Endothelial cell of umbilical vein (primary cell): ENCODE results near the gene YARS2. TPM values are rescaled to one million over a fixed set of nuclear protein-coding genes. Genes with fewer than 3 reads are reported as not detected.

Experiments
- BruUV-seq: library from RNA; stranded (reverse); fragments of 400-500 nt; replicated peaks from 2 replicates; lab custom pipeline; 2021; lab: Mats Ljungman, UMichigan
- CTCF ChIA-PET: fragments of 300-600, 350-600 bp; sonication (Branson Sonifier 250); formaldehyde crosslinking; loops from one replicate; lab custom pipeline; 2021; ENCODE audit warnings: antibody characterized with exemption, inconsistent platforms; lab: Charles Lee
- POLR2A ChIA-PET: fragments of 300-600, 350-600 bp; sonication (Branson Sonifier 250); formaldehyde crosslinking; loops from one replicate; lab custom pipeline; 2021; ENCODE audit warnings: antibody characterized with exemption, inconsistent platforms; lab: Charles Lee
- DNase-seq: peaks from one replicate; pipeline ENCODE4 v3.0.0-alpha.2; 2011; ENCODE audit warnings: low read depth, low spot score
- FAIRE-seq: peaks from 2 replicates; lab custom pipeline; 2011; peaks lifted over from hg19 to GRCh38; lab: Jason Lieb, UNC
- H2AFZ ChIP-seq: 2 replicates; pipeline ENCODE4 v1.6.0; 2012; ENCODE audit warnings: low read depth, low read length, control low read depth, inconsistent platforms
- H3K27ac ChIP-seq: 2 replicates; pipeline ENCODE4 v1.5.1; 2011; ENCODE audit warnings: low read depth, mild to moderate bottlenecking, control low read depth, low read length, moderate library complexity; ENCODE audit not compliant: insufficient read depth
- H3K27me3 ChIP-seq, 2 experiments: 2 replicates each; pipeline versions ENCODE4 v1.6.0 to v1.6.1; 2011; ENCODE audit warnings: low read length in 2 of 2, mixed read lengths in 1 of 2; ENCODE audit not compliant: control insufficient read depth in 2 of 2, insufficient read depth in 2 of 2
- H3K36me3 ChIP-seq, 2 experiments: 2 replicates in 1 of 2; 3 replicates in 1 of 2; pipeline ENCODE4 v1.5.1; 2011; ENCODE audit warnings: low read length in 2 of 2, mild to moderate bottlenecking in 1 of 2, moderate library complexity in 1 of 2; ENCODE audit not compliant: control insufficient read depth in 2 of 2, insufficient read depth in 2 of 2; ENCODE audit errors: extremely low read depth in 1 of 2
- H3K4me1 ChIP-seq: 3 replicates; pipeline ENCODE4 v1.5.1; 2011; ENCODE audit warnings: mild to moderate bottlenecking, low read length; ENCODE audit not compliant: control insufficient read depth, insufficient read depth; ENCODE audit errors: extremely low read depth
- H3K4me2 ChIP-seq: 2 replicates; pipeline ENCODE4 v1.6.1; 2011; ENCODE audit warnings: low read length, control low read depth, mixed read lengths; ENCODE audit not compliant: insufficient read depth
- H3K4me3 ChIP-seq, 3 experiments: fragments of 200-600 bp in 1 of 3; sonication (generic), shearing (Covaris generic) in 1 of 3; replicated peaks in 1 of 3; 2 replicates each; pipeline ENCODE4 v1.5.1; 2011 to 2016; ENCODE audit warnings: control low read depth in 3 of 3, low read length in 3 of 3, mild to moderate bottlenecking in 2 of 3, inconsistent platforms in 1 of 3, low read depth in 1 of 3, moderate library complexity in 1 of 3; ENCODE audit not compliant: insufficient read depth in 1 of 3
- H3K79me2 ChIP-seq: 2 replicates; pipeline ENCODE4 v1.6.0; 2012; ENCODE audit warnings: low read length, inconsistent platforms; ENCODE audit not compliant: control insufficient read depth, insufficient read depth
- H3K9ac ChIP-seq: replicated peaks from 2 replicates; pipeline ENCODE3; 2011; ENCODE audit warnings: low read length, control low read depth; ENCODE audit not compliant: insufficient read depth; ENCODE audit errors: extremely low read depth
- H3K9me1 ChIP-seq: replicated peaks from 3 replicates; pipeline ENCODE4 v1.6.0; 2011; ENCODE audit warnings: mild to moderate bottlenecking, low read length; ENCODE audit not compliant: control insufficient read depth, insufficient read depth; ENCODE audit errors: extremely low read depth
- H3K9me3 ChIP-seq: replicated peaks from 2 replicates; pipeline ENCODE4 v1.5.1; 2012; ENCODE audit warnings: low read length, inconsistent platforms; ENCODE audit not compliant: control insufficient read depth, insufficient read depth
- H4K20me1 ChIP-seq: replicated peaks from 2 replicates; pipeline ENCODE3; 2011; ENCODE audit warnings: mild to moderate bottlenecking, low read length; ENCODE audit not compliant: control insufficient read depth, insufficient read depth; ENCODE audit errors: extremely low read depth
- CTCF ChIP-seq, 2 donors: IDR thresholded peaks; 1 replicate in 1 of 2; 2 replicates in 1 of 2; pipeline ENCODE4 v1.5.1; 2011; ENCODE audit warnings: low read length in 2 of 2, mild to moderate bottlenecking in 2 of 2, moderate library complexity in 2 of 2, control low read depth in 1 of 2, inconsistent platforms in 1 of 2, low read depth in 1 of 2; ENCODE audit not compliant: insufficient read depth in 1 of 2; ENCODE audit errors: extremely low read depth in 1 of 2
- EZH2 ChIP-seq: IDR thresholded peaks from 2 replicates; pipeline ENCODE4 v1.6.1; 2012; ENCODE audit warnings: borderline replicate concordance, low read depth, mild to moderate bottlenecking, moderate library complexity, low read length, inconsistent platforms; ENCODE audit not compliant: severe bottlenecking
- FOS ChIP-seq: IDR thresholded peaks from 2 replicates; pipeline ENCODE4 v1.6.1; 2011; ENCODE audit warnings: mild to moderate bottlenecking, low read length, moderate library complexity, borderline replicate concordance; ENCODE audit not compliant: insufficient read depth
- GATA2 ChIP-seq: IDR thresholded peaks from 2 replicates; pipeline ENCODE4 v1.7.0; 2011; ENCODE audit warnings: low read depth, mild to moderate bottlenecking, moderate library complexity, mixed read lengths, low read length; ENCODE audit not compliant: insufficient read length, insufficient read depth
- JUN ChIP-seq: IDR thresholded peaks from 2 replicates; pipeline ENCODE4 v1.6.1; 2011; ENCODE audit warnings: borderline replicate concordance, low read depth; ENCODE audit not compliant: insufficient read length, insufficient read depth
- MAX ChIP-seq: IDR thresholded peaks from 2 replicates; pipeline ENCODE4 v1.6.1; 2011; ENCODE audit not compliant: insufficient read depth, insufficient read length
- MYC ChIP-seq: IDR thresholded peaks from one replicate; pipeline ENCODE4 v1.6.1; 2011; ENCODE audit warnings: mild to moderate bottlenecking, low read depth, low read length
- POLR2A ChIP-seq: IDR thresholded peaks from 2 replicates; pipeline ENCODE4 v1.6.1; 2012; ENCODE audit warnings: low read depth, mild to moderate bottlenecking, control low read depth, low read length
- POLR2AphosphoS5 ChIP-seq: IDR thresholded peaks from 2 replicates; pipeline ENCODE4 v1.6.1; 2012; ENCODE audit warnings: low read depth, mild to moderate bottlenecking, control low read depth, low read length, moderate library complexity; ENCODE audit not compliant: insufficient read depth
- dilution Hi-C: fragments of 300-500 bp; cut with MboI; formaldehyde crosslinking; loops from one replicate; pipeline ENCODE4 v1.15.0; 2019; ENCODE audit warnings: low sequenced_read_pairs; ENCODE audit not compliant: extremely low pct_ligation_motif_present
- intact Hi-C: fragments of 100-400 bp; cut with micrococcal nuclease; formaldehyde crosslinking; loops from one replicate; pipeline ENCODE4 v1.10.0; 2022
- polyA plus RNA-seq, 4 experiments: library from polyadenylated mRNA; depleted of rRNA in 3 of 4; stranded (reverse) in 3 of 4; unstranded in 1 of 4; fragments of >200 nt; gene quantifications; 2 replicates each; pipeline versions ENCODE4 v1.2.1 to v1.2.3, GENCODE V29; 2011 to 2012; ENCODE audit warnings: missing spikeins in 1 of 4
- total RNA-seq: library from RNA; stranded (reverse); gene quantifications from 2 replicates; pipeline ENCODE4 v1.2.3, GENCODE V29; 2021

Gene YARS2
- total and polyA plus RNA-seq, 2 donors (not counting 3 experiments of a cell fraction or from before 2014, with no cell fraction given): 24.6 to 26.8 TPM

GRCh38 chr12:32789916-32790315, 34.2 kb upstream of the YARS2 start:
- intact Hi-C loops: loop anchor here (10.0 kb wide), 1 partner anchor 1225 kb away; no protein-coding TSS in a partner anchor
- Histone ChIP-seq H3K9me3 (no peaks in the 10 kb centered on the region), H3K4me1 (no peaks in the 10 kb centered on the region), H3K4me3 (no peak overlapping the region), H4K20me1 (no peaks in the 10 kb centered on the region), H3K27me3 (no peaks in the 10 kb centered on the region), H3K9ac (no peak overlapping the region), H2AFZ (no peak overlapping the region), H3K4me2 (no peak overlapping the region), H3K79me2 (no peaks in the 10 kb centered on the region), H3K9me1 (no peaks in the 10 kb centered on the region), H3K27ac (no peak overlapping the region), H3K36me3 (no peaks in the 10 kb centered on the region)
- TF ChIP-seq POLR2A: no peak
- TF ChIP-seq GATA2: no peak
- no peak for TF ChIP-seq FOS
- TF ChIP-seq MYC: no peak
- no peak for TF ChIP-seq MAX
- no peak for TF ChIP-seq EZH2
- TF ChIP-seq CTCF (IDR thresholded peaks at IDR 0.05; ENCODE audit: extremely low read depth in 1 of 2, insufficient read depth in 1 of 2, low read depth in 1 of 2, low read length in 2 of 2): no peak
- no peak for TF ChIP-seq POLR2AphosphoS5
- TF ChIP-seq JUN: no peak
- CTCF ChIA-PET: no interaction called here
- dilution Hi-C loops: no loop called here
- FAIRE-seq (no peak), DNase-seq (no peak)
- POLR2A ChIA-PET: no interaction called here
- no TSS peak for BruUV-seq
